NCI-H1417 treated with DMSO at 0.1 percent for 48 hours (cell line): Measurements from ENCODE around the gene ZMIZ1.

ENCODE experiments used
- DNase-seq: peaks from one replicate; lab custom pipeline; 2025; lab: John Stamatoyannopoulos, UW

Gene ZMIZ1

DNA sequence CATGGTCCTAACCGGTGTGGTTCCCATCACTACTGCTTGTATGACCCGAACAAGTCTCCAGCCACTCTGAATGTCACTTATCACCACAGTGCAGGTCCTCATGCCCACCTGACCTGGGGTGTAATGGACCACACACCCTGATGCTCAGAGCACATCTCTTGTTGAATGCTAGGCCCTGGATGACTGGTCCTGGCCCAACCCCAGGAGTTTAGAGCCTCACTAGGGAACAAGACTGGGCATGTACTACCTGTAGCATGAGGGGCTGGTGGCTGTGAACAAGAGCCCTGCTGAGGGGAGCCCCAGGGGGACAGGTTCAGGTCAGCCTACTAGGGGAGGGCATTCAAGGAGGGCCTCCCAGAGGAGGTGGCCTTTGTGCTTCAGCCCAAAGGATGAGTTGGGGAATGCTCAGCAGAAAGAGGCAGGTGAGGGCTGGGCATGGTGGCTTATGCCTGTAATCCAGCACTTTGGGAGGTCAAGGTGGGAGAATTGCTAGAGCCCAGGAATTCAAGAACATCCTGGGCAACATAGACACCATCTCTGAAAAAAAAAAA, 31.2 kb downstream of the ZMIZ1 start:
- no peak for DNase-seq

GRCh38 chr10:79100771-79101170, 32.0 kb downstream of the ZMIZ1 start:
- DNase-seq: no peak

- DNase-seq: no peak
Measured at GRCh38 chr10:79101560-79102497, 33.1 kb downstream of the ZMIZ1 start.

GRCh38 chr10:79102498-79102874, 33.7 kb downstream of the ZMIZ1 start:
- no peak for DNase-seq

DNA sequence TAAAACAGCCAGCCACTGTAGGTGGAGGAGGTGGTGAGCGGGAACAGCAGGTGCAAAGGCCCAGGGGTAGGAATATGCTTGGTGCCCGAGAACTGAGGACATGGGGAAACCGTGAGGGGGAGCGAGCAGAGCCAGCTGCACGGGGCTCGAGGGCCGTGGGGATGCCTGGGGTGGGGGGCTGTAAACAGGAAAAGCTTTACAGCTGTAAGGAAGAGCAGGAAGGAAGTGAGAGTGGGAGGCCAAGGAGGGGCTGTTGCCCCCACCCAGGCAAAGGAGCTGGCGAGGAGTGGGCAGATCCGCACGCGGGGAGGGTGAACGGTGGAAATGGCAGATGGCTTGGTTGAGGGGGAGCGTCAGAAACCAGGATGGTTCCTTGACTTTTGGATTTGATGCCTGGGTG, 34.4 kb downstream of the ZMIZ1 start:
- DNase-seq: no peak

GRCh38 chr10:79103585-79103984, 34.8 kb downstream of the ZMIZ1 start:
- no peak for DNase-seq

DNA sequence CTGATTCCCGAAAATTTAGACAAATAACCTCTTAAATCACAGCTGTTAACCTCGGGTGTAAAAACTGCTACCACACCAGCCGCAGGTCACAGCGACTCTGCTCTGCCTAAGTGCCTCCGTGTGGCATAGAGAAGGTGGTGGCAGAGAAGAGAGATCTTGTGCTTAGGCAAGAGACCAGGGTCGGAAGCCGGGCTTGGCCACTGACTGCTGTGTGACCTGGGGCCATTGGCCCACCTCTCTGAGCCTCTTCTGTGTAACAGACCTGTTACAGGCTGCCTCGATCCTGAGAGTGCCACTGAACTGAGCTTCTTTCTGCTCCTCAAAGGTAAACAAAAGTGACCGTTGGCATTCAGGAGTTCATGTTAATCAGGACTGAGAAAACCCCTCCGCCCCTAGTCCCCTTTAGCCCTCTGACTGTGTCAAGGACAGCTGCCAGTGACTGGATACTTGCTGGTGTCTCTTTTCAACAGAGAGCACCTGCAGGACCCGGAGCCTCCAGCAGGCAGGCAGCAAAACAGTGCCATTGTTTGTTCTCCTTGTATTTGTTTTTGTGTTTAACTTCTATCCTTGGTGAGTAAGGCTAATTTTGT, 36.5 kb downstream of the ZMIZ1 start:
- no peak for DNase-seq

DNA sequence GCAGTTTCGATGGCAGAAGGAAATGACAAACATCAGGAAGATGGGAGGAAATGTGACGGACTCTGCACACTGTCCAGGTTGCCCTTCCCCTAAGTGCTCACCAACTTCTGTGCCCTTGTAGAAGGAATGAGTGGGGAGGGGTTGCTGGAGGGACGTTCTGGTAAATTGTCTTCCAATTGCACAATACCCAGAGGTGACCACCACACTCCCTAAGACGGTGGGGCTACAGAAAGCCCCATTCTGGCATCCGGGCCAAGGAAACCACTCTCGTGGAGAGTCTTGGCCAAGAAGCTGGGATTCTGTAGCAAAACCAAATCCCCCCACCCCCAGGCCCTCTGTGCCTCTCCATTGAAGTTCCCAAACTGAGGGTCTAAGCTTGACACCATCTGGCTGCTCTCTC, 37.1 kb downstream of the ZMIZ1 start:
- no peak for DNase-seq

DNA sequence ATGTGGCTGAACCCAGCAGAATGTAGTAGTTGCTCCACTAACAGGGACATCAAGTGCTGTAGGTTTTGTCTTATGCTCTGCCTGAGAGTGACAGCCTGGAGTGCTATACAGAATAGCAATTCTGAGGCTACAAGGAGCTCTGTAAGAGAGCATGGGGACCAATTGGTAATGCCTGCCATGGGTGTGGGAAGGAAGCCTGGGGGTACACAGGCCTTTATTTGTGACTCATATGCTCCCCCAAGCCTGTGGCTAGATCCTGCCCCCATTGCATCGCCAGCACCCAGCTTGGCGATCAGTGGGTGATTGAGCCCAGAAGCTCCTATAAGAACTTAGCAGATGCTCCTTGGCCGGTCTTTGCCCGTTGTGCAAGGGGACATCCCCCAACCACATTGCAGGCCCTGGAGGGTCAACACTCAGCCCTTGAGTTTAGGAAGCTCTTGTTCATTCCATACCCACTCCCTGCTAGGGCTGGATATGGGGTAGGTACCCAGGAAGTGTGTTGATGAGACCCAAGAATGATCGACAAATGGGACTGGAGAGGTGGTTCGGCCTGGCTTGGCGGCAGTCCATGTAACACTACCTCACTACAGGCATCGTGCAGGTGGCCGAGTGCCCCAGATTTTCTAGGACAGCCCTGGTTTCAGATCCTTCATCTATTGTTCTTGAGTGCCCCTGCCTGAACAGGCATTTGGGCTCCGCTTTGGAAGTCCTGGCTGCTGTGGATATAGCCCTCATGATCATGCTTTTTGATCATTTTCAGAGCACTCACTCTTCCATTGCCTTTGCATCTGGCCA, 37.7 kb downstream of the ZMIZ1 start:
- DNase-seq: no peak

DNA sequence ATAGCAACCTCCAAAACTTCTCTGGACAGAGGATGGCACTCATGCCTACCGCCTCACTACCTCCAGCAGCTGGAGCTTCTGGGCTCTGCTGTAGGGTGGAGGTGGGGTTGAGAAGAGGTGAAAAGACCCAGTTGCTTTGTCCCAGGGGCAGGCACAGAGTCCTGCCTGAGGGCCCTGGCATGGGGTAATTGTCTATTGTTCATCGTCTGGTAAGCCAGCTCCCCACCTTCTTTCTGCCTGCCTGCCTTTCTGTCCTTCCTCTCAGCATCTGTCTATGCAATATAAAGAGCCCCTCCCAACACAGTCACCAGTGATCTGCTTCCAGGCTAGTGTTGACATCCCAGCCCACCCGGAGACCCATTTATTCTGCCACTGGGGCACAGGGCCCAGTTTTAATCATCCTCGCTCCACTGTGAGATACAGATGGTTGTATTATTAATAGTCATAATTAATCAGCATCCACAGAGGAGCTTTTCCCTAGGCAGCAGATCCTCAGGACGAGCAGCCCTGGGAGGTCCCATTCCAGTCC, 39.0 kb downstream of the ZMIZ1 start:
- no peak for DNase-seq

- no peak for DNase-seq
Measured at GRCh38 chr10:79108728-79109127, 40.0 kb downstream of the ZMIZ1 start.

DNA sequence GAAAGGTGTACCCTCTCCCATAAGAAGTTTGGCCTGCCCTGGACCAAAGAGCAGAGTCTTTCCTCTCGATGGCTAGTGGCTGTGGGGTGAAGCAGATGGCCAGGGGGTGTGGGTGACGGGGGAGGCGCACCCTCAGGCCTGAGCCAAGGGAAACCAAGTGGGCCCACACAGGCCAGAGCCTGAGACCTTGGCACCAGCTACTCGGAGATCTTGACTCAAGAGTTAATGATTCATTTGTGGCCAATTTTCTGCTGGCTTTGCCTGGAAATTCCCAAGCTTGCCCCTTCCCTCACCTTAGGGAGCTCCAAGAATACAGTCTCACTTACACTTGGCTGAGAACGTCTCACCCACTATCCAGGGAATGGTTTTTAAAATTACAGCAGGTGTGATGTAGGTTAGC, 42.7 kb downstream of the ZMIZ1 start:
- no peak for DNase-seq

GRCh38 chr10:79111846-79112614, 43.3 kb downstream of the ZMIZ1 start:
- no peak for DNase-seq

GRCh38 chr10:79112881-79113431, 44.2 kb downstream of the ZMIZ1 start:
- no peak for DNase-seq

DNA sequence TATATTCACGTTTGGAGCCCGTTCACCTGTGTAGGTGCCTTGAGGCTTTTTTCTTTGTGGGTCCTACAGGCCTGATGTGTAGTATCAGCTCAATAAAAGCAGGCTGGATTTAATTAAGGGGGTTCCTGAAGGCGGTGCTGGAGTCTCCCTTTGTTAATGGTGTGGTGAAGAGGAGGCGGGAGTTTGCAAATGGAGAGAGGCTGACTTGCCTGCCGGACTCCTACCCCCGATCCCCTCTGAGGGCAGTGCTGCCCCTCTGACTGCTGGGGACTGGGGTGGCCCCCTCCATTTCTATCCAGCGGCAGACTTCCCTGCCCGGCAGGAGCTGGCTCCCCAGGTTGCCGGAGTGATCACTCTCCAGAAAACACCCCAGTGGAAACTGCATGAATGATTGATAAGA, 45.1 kb downstream of the ZMIZ1 start:
- DNase-seq: no peak

- DNase-seq: no peak
Measured at GRCh38 chr10:79115302-79115701, 46.5 kb downstream of the ZMIZ1 start.

DNA sequence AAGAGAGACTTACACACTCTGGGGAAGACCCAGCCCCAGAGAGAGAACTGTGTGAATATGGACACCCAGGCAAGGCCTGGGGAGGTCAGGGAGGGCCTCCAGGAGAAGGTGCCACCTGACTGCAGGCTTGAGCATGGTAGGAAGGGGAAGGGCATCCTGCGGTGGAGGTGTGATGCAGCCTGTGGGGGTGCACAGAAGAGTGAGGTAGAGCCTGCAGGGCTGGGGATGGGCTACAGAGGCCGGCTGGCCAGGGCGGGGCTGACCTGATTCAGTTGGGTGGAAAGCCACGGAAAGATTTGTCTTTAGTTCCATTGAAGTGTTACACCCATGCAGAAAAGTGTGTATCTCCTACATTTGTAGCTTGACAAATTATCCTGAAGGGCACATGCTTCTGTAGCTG, 47.6 kb downstream of the ZMIZ1 start:
- no peak for DNase-seq

- no peak for DNase-seq
Measured at GRCh38 chr10:79116801-79117723, 48.3 kb downstream of the ZMIZ1 start.

DNA sequence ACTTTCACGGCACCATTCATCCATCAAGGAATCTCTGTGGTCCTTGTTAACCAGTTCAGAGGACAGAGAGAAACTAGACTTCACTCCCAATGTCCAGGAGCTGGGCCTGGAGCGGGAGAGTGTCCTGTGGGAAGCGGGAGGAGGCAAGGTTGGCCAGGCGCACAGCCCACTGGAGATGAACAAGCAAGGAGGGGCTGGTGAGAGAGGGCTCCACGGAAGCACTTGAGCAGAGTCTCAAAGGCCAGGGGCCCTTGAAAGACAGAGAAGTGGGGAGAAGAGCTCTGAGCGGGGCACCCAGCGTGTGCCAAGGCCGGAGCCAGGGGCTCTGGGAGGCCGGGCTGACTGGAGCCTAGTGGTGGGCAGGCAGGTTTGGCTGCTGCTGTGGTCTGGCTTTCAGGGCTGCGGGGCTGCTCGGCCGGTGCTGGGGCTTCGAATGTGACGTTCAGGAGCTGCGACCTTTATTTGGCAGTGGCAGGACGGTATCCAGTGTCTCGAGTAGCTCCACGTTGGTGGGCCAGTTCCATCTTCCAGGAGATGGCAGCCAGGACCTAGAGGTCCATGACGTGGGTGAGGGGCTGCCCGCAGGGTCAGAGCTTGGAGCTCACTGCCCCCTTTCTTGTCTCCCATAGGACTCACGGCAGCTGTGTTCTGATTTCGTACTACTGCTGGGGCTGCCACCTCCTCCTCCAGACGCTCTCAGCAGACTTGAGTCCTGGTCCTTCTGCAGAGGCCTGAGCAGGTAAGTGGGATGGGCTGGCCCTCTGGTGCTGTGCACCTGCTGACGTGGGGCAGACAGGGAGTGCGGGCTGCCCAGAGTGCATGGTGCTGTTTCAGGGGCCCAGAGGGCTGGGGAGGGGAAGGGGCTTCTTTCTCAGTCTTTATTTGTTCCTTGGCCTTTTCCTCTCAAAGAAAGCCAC, 49.8 kb downstream of the ZMIZ1 start:
- no peak for DNase-seq
